Lung (tissue), 12 donors: ENCODE results near the gene NXPH1. TPM values are rescaled to one million over a fixed set of nuclear protein-coding genes. Genes with fewer than 3 reads are reported as not detected.
A peak's percentile ranks its signal among the peaks of the same experiment; 100 is the strongest.

Source experiments
- ATAC-seq: fragments of 200-7000 bp; cut with Tn5 transposase; one replicate; pipeline ENCODE4 v1.9.1; 2020; ENCODE audit warnings: moderate number of reproducible peaks; ENCODE audit not compliant: insufficient read depth, low FRiP score
- DNase-seq, 3 donors: peaks; one replicate each; pipeline ENCODE4 v3.0.0-alpha.2; 2013 to 2017
- H3K27ac ChIP-seq, 2 donors: one replicate each; pipeline ENCODE4 v1.5.1; 2013; ENCODE audit warnings: mild to moderate bottlenecking in 2 of 2, moderate library complexity in 2 of 2, control low read depth in 1 of 2, inconsistent platforms in 1 of 2, low read depth in 1 of 2, low read length in 1 of 2
- H3K27me3 ChIP-seq, 3 donors: one replicate each; pipeline ENCODE4 v1.5.1; 2013; ENCODE audit warnings: low read length in 2 of 3; ENCODE audit not compliant: control insufficient read depth in 3 of 3, insufficient read depth in 3 of 3
- H3K36me3 ChIP-seq, 4 donors: one replicate each; pipeline ENCODE4 v1.5.1; 2013; ENCODE audit warnings: low read length in 4 of 4, mild to moderate bottlenecking in 1 of 4, moderate library complexity in 1 of 4; ENCODE audit not compliant: control insufficient read depth in 4 of 4, insufficient read depth in 4 of 4
- H3K4me1 ChIP-seq, 5 donors: one replicate each; pipeline ENCODE4 v1.5.1; 2013; ENCODE audit warnings: low read length in 5 of 5, mild to moderate bottlenecking in 2 of 5, moderate library complexity in 1 of 5; ENCODE audit not compliant: control insufficient read depth in 5 of 5, insufficient read depth in 5 of 5
- H3K4me3 ChIP-seq: one replicate; pipeline ENCODE4 v1.5.1; 2013; ENCODE audit warnings: mild to moderate bottlenecking, control low read depth, moderate library complexity
- H3K9ac ChIP-seq, 2 donors: one replicate each; pipeline ENCODE4 v1.5.1; 2013; ENCODE audit warnings: low read length in 2 of 2, control low read depth in 1 of 2; ENCODE audit not compliant: insufficient read depth in 1 of 2
- H3K9me3 ChIP-seq, 4 donors: one replicate each; pipeline ENCODE4 v1.5.1; 2013; ENCODE audit warnings: low read length in 3 of 4, mild to moderate bottlenecking in 1 of 4, moderate library complexity in 1 of 4; ENCODE audit not compliant: control insufficient read depth in 4 of 4, insufficient read depth in 3 of 4
- CTCF ChIP-seq: IDR thresholded peaks from 2 replicates; pipeline ENCODE4 v1.5.1; 2012; ENCODE audit warnings: mild to moderate bottlenecking; ENCODE audit errors: control extremely low read depth, extremely low read depth
- WGBS, 2 donors: extraction: QIAGEN DNeasy Blood & Tissue Kit; methylation state at CpG; one replicate each; pipeline ENCODE4 v1.1.7; 2013; 5-methylcytosine and 5-hydroxymethylcytosine counted together
- polyA plus RNA-seq, 2 donors: library from polyadenylated mRNA; stranded (reverse); fragments of 200-250 nt; gene quantifications; one replicate each; pipeline ENCODE4 v1.2.1, GENCODE V29; 2013
- total RNA-seq, 2 donors: library from RNA; depleted of rRNA in 1 of 2; stranded (reverse); fragments of >200 nt in 1 of 2; gene quantifications; one replicate each; pipeline ENCODE4 v1.2.1, GENCODE V29; 2014 to 2021
- donor health status: control.
- donor health status: control.
- donor health status: Bipolar disorder and iron deficiency.
- donor health status: healthy.
- donor health status: DM: yes; HTN: yes; CAD: no.

Gene NXPH1
- total and polyA plus RNA-seq, 4 donors = 0.09 to 0.17 TPM; not detected in 2

- WGBS, 2 donors = 90 to 94% methylated on average over 1 of the region's 1 CpG
- no peak for ATAC-seq
Measured at GRCh38 chr7:8411103-8411502, 22.3 kb upstream of the NXPH1 start.

GRCh38 chr7:8413600-8413999, 19.8 kb upstream of the NXPH1 start:
- DNase-seq (no peak), ATAC-seq (no peak)
- 73 to 75% methylated on average over 4 of the region's 4 CpGs for WGBS, 2 donors
- H3K9ac ChIP-seq = no peak overlapping the region
- H3K9me3 ChIP-seq = peaks cover 0 to 2% (median 0%) of the 10 kb centered on the region in 4 donors
- H3K36me3 ChIP-seq = no peaks in the 10 kb centered on the region
- no peak for TF ChIP-seq CTCF
- no peaks in the 10 kb centered on the region for H3K27me3 ChIP-seq
- no peaks in the 10 kb centered on the region for H3K4me1 ChIP-seq
- H3K27ac ChIP-seq = no peak overlapping the region
- no peak overlapping the region for H3K4me3 ChIP-seq

More at GRCh38 chr7:8411103-8411502, 22.3 kb upstream of the NXPH1 start:
- TF ChIP-seq CTCF = no peak
- no peaks in the 10 kb centered on the region for H3K27me3 ChIP-seq
- H3K36me3 ChIP-seq = no peaks in the 10 kb centered on the region
- no peaks in the 10 kb centered on the region for H3K4me1 ChIP-seq
- H3K4me3 ChIP-seq = no peak overlapping the region
- no peak overlapping the region for H3K9ac ChIP-seq
- no peak for DNase-seq
- peaks cover 0 to 2% (median 0%) of the 10 kb centered on the region in 4 donors for H3K9me3 ChIP-seq
- H3K27ac ChIP-seq = no peak overlapping the region

GRCh38 chr7:8418629-8419245, 14.7 kb upstream of the NXPH1 start:
- ATAC-seq (no peak), DNase-seq (peak; percentile 51 to 82 (median 70))
- H3K27me3 ChIP-seq = no peaks in the 10 kb centered on the region
- peak; percentile 32 for TF ChIP-seq CTCF
- no peak overlapping the region for H3K4me3 ChIP-seq
- no peaks in the 10 kb centered on the region for H3K9me3 ChIP-seq
- no peaks in the 10 kb centered on the region for H3K4me1 ChIP-seq
- WGBS, 2 donors = 0% methylated on average over 1 of the region's 1 CpG
- H3K27ac ChIP-seq = no peak overlapping the region
- no peak overlapping the region for H3K9ac ChIP-seq
- H3K36me3 ChIP-seq = no peaks in the 10 kb centered on the region

- peaks cover 0 to 3% (median 0%) of the 10 kb centered on the region in 3 donors for H3K27me3 ChIP-seq
- TF ChIP-seq CTCF = no peak
- no peak for DNase-seq
- H3K36me3 ChIP-seq = no peaks in the 10 kb centered on the region
- no peaks in the 10 kb centered on the region for H3K4me1 ChIP-seq
- ATAC-seq = no peak
- no peak overlapping the region for H3K9ac ChIP-seq
- no peak overlapping the region for H3K4me3 ChIP-seq
- no peak overlapping the region for H3K27ac ChIP-seq
- 62 to 96% methylated on average over 1 of the region's 1 CpG for WGBS, 2 donors
- H3K9me3 ChIP-seq = no peaks in the 10 kb centered on the region
Measured at GRCh38 chr7:8422177-8422576, 11.2 kb upstream of the NXPH1 start.
